HG03097 (cell line): ENCODE data around the gene TMEM151B.

Source experiments
- ATAC-seq: cut with Tn5 transposase; IDR thresholded peaks from one replicate; pipeline ENCODE4 v1.9.1; 2021; ENCODE audit not compliant: unreplicated experiment, low FRiP score

Gene TMEM151B

GRCh38 chr6:44355640-44356039 is 85.4 kb downstream of the TMEM151B start:
- ATAC-seq: no peak

- no peak for ATAC-seq
Measured at GRCh38 chr6:44356487-44356886, 86.2 kb downstream of the TMEM151B start.
